Transverse colon (tissue), 4 donors: ENCODE data around the gene MEIS2. TPM values are rescaled to one million over a fixed set of nuclear protein-coding genes. Genes with fewer than 3 reads are reported as not detected.

Source experiments
- DNase-seq: peaks from one replicate; pipeline ENCODE4 v3.0.0-alpha.2; 2019
- H3K27ac ChIP-seq, 4 donors: fragments of 200-600 bp; sonication (generic); 2 replicates each; pipeline ENCODE4 v1.5.1; 2016 to 2018; ENCODE audit warnings: inconsistent platforms in 4 of 4
- H3K27me3 ChIP-seq: fragments of 200-600 bp; sonication (generic); 2 replicates; pipeline ENCODE4 v1.5.1; 2017; ENCODE audit warnings: inconsistent platforms
- H3K36me3 ChIP-seq, 4 donors: fragments of 200-600 bp; sonication (generic); 2 replicates each; pipeline ENCODE4 v1.5.1; 2017 to 2019; ENCODE audit warnings: inconsistent platforms in 4 of 4
- H3K4me1 ChIP-seq, 4 donors: fragments of 200-600 bp; sonication (generic); 2 replicates each; pipeline ENCODE4 v1.5.1; 2017 to 2020; ENCODE audit warnings: inconsistent platforms in 4 of 4
- H3K4me3 ChIP-seq, 4 donors: fragments of 200-600 bp; sonication (generic); 1 replicate in 1 of 4; 2 replicates in 3 of 4; pipeline versions ENCODE4 v1.5.1 to v1.6.1; 2017 to 2019; ENCODE audit warnings: inconsistent platforms in 4 of 4
- H3K9me3 ChIP-seq, 2 donors: fragments of 200-600 bp; sonication (generic); 2 replicates each; pipeline ENCODE4 v1.5.1; 2017 to 2019; ENCODE audit warnings: inconsistent platforms in 2 of 2
- CTCF ChIP-seq, 5 experiments: fragments of 200-600 bp in 3 of 5; fragments of 450-650 bp in 2 of 5; sonication (generic) in 3 of 5; IDR thresholded peaks; 1 replicate in 2 of 5; 2 replicates in 3 of 5; pipeline ENCODE4 v1.5.1; 2016 to 2017; ENCODE audit warnings: antibody characterized with exemption in 5 of 5, inconsistent platforms in 3 of 5, mild to moderate bottlenecking in 2 of 5, moderate library complexity in 1 of 5
- EP300 ChIP-seq: sonication (generic); formaldehyde crosslinking; IDR thresholded peaks from one replicate; pipeline ENCODE4 v1.6.1; 2017; ENCODE audit warnings: antibody characterized with exemption, low read depth
- POLR2A ChIP-seq: fragments of 450-650 bp; IDR thresholded peaks from one replicate; pipeline ENCODE4 v1.6.1; 2016; ENCODE audit warnings: antibody characterized with exemption, mild to moderate bottlenecking, moderate library complexity
- POLR2AphosphoS5 ChIP-seq, 3 donors: sonication (generic); formaldehyde crosslinking; IDR thresholded peaks; one replicate each; pipeline ENCODE4 v1.6.1; 2016; ENCODE audit warnings: antibody characterized with exemption in 3 of 3
- WGBS, 2 donors: methylation state at CpG; one replicate each; pipeline ENCODE4 v1.1.5; 2018; ENCODE audit warnings: low coverage in 1 of 2; 5-methylcytosine and 5-hydroxymethylcytosine counted together
- in situ Hi-C, 4 donors: fragments of 200-750 bp; cut with MboI; loops; one replicate each; pipeline versions ENCODE4 v1.15.0 to v1.15.1; 2017; ENCODE audit warnings: low sequenced_read_pairs in 3 of 4, low pct_ligation_motif_present in 1 of 4, low pct_unique_long_range_greater_than_20kb in 1 of 4
- intact Hi-C: fragments of 100-400 bp; cut with DNase I; formaldehyde crosslinking; loops from one replicate; pipeline ENCODE4 v1.15.1; 2023; ENCODE audit warnings: low total_unique reads
- total RNA-seq, 4 donors: library from RNA; depleted of rRNA; stranded (reverse); fragments of >200 nt; gene quantifications; one replicate each; pipeline ENCODE4 v1.1.0, GENCODE V29; 2016

MEIS2 gene
- total RNA-seq, 4 donors from 2014 or later = 16.5 to 43.4 (median 32.7) TPM

- H3K4me3 ChIP-seq = no peak overlapping the region
- no peak for TF ChIP-seq CTCF (IDR thresholded peaks at IDR 0.05)
- TF ChIP-seq EP300 = no peak
- TF ChIP-seq POLR2AphosphoS5 (IDR thresholded peaks at IDR 0.05) = no peak
- no peak for TF ChIP-seq POLR2A
- 74 to 83% methylated on average over 3 to 4 of the region's 4 CpGs for WGBS, 2 donors
- no peaks in the 10 kb centered on the region for H3K9me3 ChIP-seq
- no peaks in the 10 kb centered on the region for H3K36me3 ChIP-seq
- no peak for DNase-seq
- intact Hi-C loops (no loop called here), in situ Hi-C loops (no loop called here)
- H3K4me1 ChIP-seq = no peaks in the 10 kb centered on the region
- no peak overlapping the region for H3K27ac ChIP-seq
- peaks cover 3% of the 10 kb centered on the region for H3K27me3 ChIP-seq
Measured at GRCh38 chr15:36867436-36867835, 232.9 kb downstream of the MEIS2 start.

GRCh38 chr15:36866896-36867295, 233.5 kb downstream of the MEIS2 start:
- in situ Hi-C loops = no loop called here
- intact Hi-C loops = no loop called here

GRCh38 chr15:36863570-36863969, 236.8 kb downstream of the MEIS2 start:
- TF ChIP-seq POLR2AphosphoS5 (IDR thresholded peaks at IDR 0.05) (no peak), POLR2A (no peak), CTCF (IDR thresholded peaks at IDR 0.05) (no peak), EP300 (no peak)
- Histone ChIP-seq H3K36me3 (no peaks in the 10 kb centered on the region), H3K27ac (no peak overlapping the region), H3K9me3 (no peaks in the 10 kb centered on the region), H3K4me1 (no peaks in the 10 kb centered on the region), H3K4me3 (no peak overlapping the region), H3K27me3 (no peaks in the 10 kb centered on the region)
- no peak for DNase-seq
- WGBS, 2 donors = 72 to 83% methylated on average over 4 of the region's 4 CpGs
- intact Hi-C loops (no loop called here), in situ Hi-C loops (no loop called here)

More at GRCh38 chr15:36866896-36867295, 233.5 kb downstream of the MEIS2 start:
- WGBS, 2 donors = 94 to 96% methylated on average over 3 of the region's 3 CpGs
- Histone ChIP-seq H3K9me3 (no peaks in the 10 kb centered on the region), H3K36me3 (no peaks in the 10 kb centered on the region), H3K4me1 (no peaks in the 10 kb centered on the region), H3K4me3 (no peak overlapping the region), H3K27me3 (no peaks in the 10 kb centered on the region), H3K27ac (no peak overlapping the region)
- TF ChIP-seq EP300 (no peak), CTCF (IDR thresholded peaks at IDR 0.05) (no peak), POLR2A (no peak), POLR2AphosphoS5 (IDR thresholded peaks at IDR 0.05) (no peak)
- DNase-seq = no peak

GRCh38 chr15:36860792-36861191, 239.6 kb downstream of the MEIS2 start:
- no peak overlapping the region for H3K4me3 ChIP-seq

More at GRCh38 chr15:36860792-36861191, 239.6 kb downstream of the MEIS2 start:
- intact Hi-C loops = no loop called here
- Histone ChIP-seq H3K27me3 (no peaks in the 10 kb centered on the region), H3K4me1 (no peaks in the 10 kb centered on the region), H3K27ac (no peak overlapping the region), H3K36me3 (no peaks in the 10 kb centered on the region), H3K9me3 (no peaks in the 10 kb centered on the region)
- no peak for TF ChIP-seq CTCF (IDR thresholded peaks at IDR 0.05)
- no peak for TF ChIP-seq EP300
- TF ChIP-seq POLR2AphosphoS5 (IDR thresholded peaks at IDR 0.05) = no peak
- no peak for DNase-seq
- in situ Hi-C loops = no loop called here
- WGBS, 2 donors = 71 to 100% methylated on average over 1 to 2 of the region's 2 CpGs
